Measurements from ENCODE around the gene ADARB2.

The ADARB2 gene

GRCh38 chr10:1667392-1667791, 69.9 kb downstream of the ADARB2 start:
- Histone ChIP-seq H3K36me3 (no peaks in the 10 kb centered on the region), H3K4me1 (no peaks in the 10 kb centered on the region), H3K4me3 (ENCODE audit: low read depth, low read length) (no peak overlapping the region), H3K27me3 (peaks cover 7% of the 10 kb centered on the region; the same call in 1 of the 2 replicates), H3K9me3 (no peaks in the 10 kb centered on the region)
- no peak for TF ChIP-seq CTCF (IDR thresholded peaks at IDR 0.05; ENCODE audit: low read depth, low read length)
- DNase-seq = no peak

- H3K9me3 ChIP-seq = no peaks in the 10 kb centered on the region
- no peaks in the 10 kb centered on the region for H3K36me3 ChIP-seq
- TF ChIP-seq CTCF (IDR thresholded peaks at IDR 0.05; ENCODE audit: low read depth, low read length) = no peak
- H3K4me1 ChIP-seq = no peaks in the 10 kb centered on the region
- peaks cover 5% of the 10 kb centered on the region; the same call in 1 of the 2 replicates for H3K27me3 ChIP-seq
- DNase-seq = no peak
- H3K4me3 ChIP-seq (ENCODE audit: low read depth, low read length) = no peak overlapping the region
These were observed 71.2 kb downstream of the ADARB2 start for GRCh38 chr10:1666147-1666546.

GRCh38 chr10:1665681-1666080, 71.6 kb downstream of the ADARB2 start:
- TF ChIP-seq CTCF (IDR thresholded peaks at IDR 0.05; ENCODE audit: low read depth, low read length) = no peak
- Histone ChIP-seq H3K4me3 (ENCODE audit: low read depth, low read length) (no peak overlapping the region), H3K27me3 (peaks cover 3% of the 10 kb centered on the region; the same call in 1 of the 2 replicates), H3K36me3 (no peaks in the 10 kb centered on the region), H3K4me1 (no peaks in the 10 kb centered on the region), H3K9me3 (no peaks in the 10 kb centered on the region)
- DNase-seq = no peak

GRCh38 chr10:1665021-1665661, 72.2 kb downstream of the ADARB2 start:
- H3K36me3 ChIP-seq = no peaks in the 10 kb centered on the region
- H3K4me1 ChIP-seq = no peaks in the 10 kb centered on the region
- no peak overlapping the region for H3K4me3 ChIP-seq (ENCODE audit: low read depth, low read length)
- no peaks in the 10 kb centered on the region for H3K9me3 ChIP-seq
- no peaks in the 10 kb centered on the region for H3K27me3 ChIP-seq
- TF ChIP-seq CTCF (IDR thresholded peaks at IDR 0.05; ENCODE audit: low read depth, low read length) = no peak
- no peak for DNase-seq

- Histone ChIP-seq H3K4me1 (no peaks in the 10 kb centered on the region), H3K9me3 (no peaks in the 10 kb centered on the region), H3K36me3 (no peaks in the 10 kb centered on the region), H3K27me3 (no peaks in the 10 kb centered on the region), H3K4me3 (ENCODE audit: low read depth, low read length) (no peak overlapping the region)
- TF ChIP-seq CTCF (IDR thresholded peaks at IDR 0.05; ENCODE audit: low read depth, low read length) = no peak
- DNase-seq = no peak
These were observed 72.9 kb downstream of the ADARB2 start for GRCh38 chr10:1664333-1664964.

- no peaks in the 10 kb centered on the region for H3K9me3 ChIP-seq
- H3K4me1 ChIP-seq = no peaks in the 10 kb centered on the region
- no peaks in the 10 kb centered on the region for H3K27me3 ChIP-seq
- no peak overlapping the region for H3K4me3 ChIP-seq (ENCODE audit: low read depth, low read length)
- TF ChIP-seq CTCF (IDR thresholded peaks at IDR 0.05; ENCODE audit: low read depth, low read length) = no peak
- DNase-seq = no peak
- H3K36me3 ChIP-seq = no peaks in the 10 kb centered on the region
These were observed 74.1 kb downstream of the ADARB2 start for GRCh38 chr10:1663226-1663625.

All from BE2C (cell line).